Measurements from ENCODE around the gene VPS4B. TPM values are rescaled to one million over a fixed set of nuclear protein-coding genes. Genes with fewer than 3 reads are reported as not detected.

Gene VPS4B
- total RNA-seq, 1 experiment from 2014 or later = 60.2 TPM

- Mint-ChIP-seq H3K4me1 (no peaks in the 10 kb centered on the region), H3K4me3 (no peak overlapping the region), H3K27me3 (ENCODE audit: low read depth) (no peaks in the 10 kb centered on the region), H3K9me3 (no peaks in the 10 kb centered on the region; a peak in 1 of 5 replicates), H3K36me3 (ENCODE audit: insufficient read depth in 1 of 3, low read depth in 3 of 3) (peaks cover 0 to 7% (median 0%) of the 10 kb centered on the region in 3 experiments; a peak in 2 of 7 replicates), H3K27ac (no peak overlapping the region)
- Histone ChIP-seq H3K4ac (ENCODE audit: low read depth, low read length) (no peak overlapping the region), H4K5ac (ENCODE audit: insufficient read length, low read depth, low read length) (no peak overlapping the region), H2BK15ac (ENCODE audit: low read depth, low read length) (no peak overlapping the region), H3K79me2 (ENCODE audit: insufficient read depth, low read length) (no peaks in the 10 kb centered on the region), H3K4me1 (ENCODE audit: insufficient read depth, low read length) (no peaks in the 10 kb centered on the region), H4K8ac (replicated peaks; ENCODE audit: insufficient read length, low read depth, low read length) (no peak overlapping the region), H3K4me2 (ENCODE audit: insufficient read depth, insufficient read length, low read length) (no peak overlapping the region), H3T11ph (ENCODE audit: low read length) (no peak overlapping the region), H2BK12ac (ENCODE audit: insufficient read length, low read depth, low read length) (no peak overlapping the region), H2BK20ac (ENCODE audit: low read depth, low read length, poor library complexity, severe bottlenecking) (no peak overlapping the region), H3K9me3 (ENCODE audit: control insufficient read depth, low read depth, low read length) (no peaks in the 10 kb centered on the region), H3K27ac (ENCODE audit: insufficient read length, low read depth, low read length) (no peak overlapping the region), H3K18ac (ENCODE audit: insufficient read length, low read depth, low read length) (no peak overlapping the region), H3K23ac (ENCODE audit: insufficient read length, low read depth, low read length) (no peak overlapping the region), H3K9ac (ENCODE audit: extremely low read depth, insufficient read length, low read length) (no peak overlapping the region), H2AK5ac (ENCODE audit: insufficient read length, low read length) (no peak overlapping the region), H2BK120ac (ENCODE audit: low read depth, low read length, poor library complexity, severe bottlenecking) (no peak overlapping the region), H3K23me2 (ENCODE audit: insufficient read length, low read depth, low read length, poor library complexity, severe bottlenecking) (no peaks in the 10 kb centered on the region), H4K20me1 (ENCODE audit: control insufficient read depth, insufficient read depth, insufficient read length) (no peaks in the 10 kb centered on the region), H3K79me1 (ENCODE audit: insufficient read depth, low read depth, low read length, poor library complexity, severe bottlenecking) (no peaks in the 10 kb centered on the region), H3K27me3 (ENCODE audit: insufficient read depth, low read length) (no peaks in the 10 kb centered on the region), H3K14ac (ENCODE audit: insufficient read depth, low read length) (no peak overlapping the region), H2BK5ac (ENCODE audit: insufficient read length, low read length) (no peak overlapping the region), H4K91ac (ENCODE audit: insufficient read length, low read depth, low read length) (no peak overlapping the region), H2AFZ (ENCODE audit: low read length) (no peak overlapping the region), H3K56ac (ENCODE audit: insufficient read length, low read depth, low read length) (no peak overlapping the region)
- DNase-seq = no peak
- WGBS (ENCODE audit: extremely low coverage, insufficient read length, low lambda C conversion rate) = no CpG with 5 or more reads among the region's 3 CpGs
- TF ChIP-seq, protein P1, sequence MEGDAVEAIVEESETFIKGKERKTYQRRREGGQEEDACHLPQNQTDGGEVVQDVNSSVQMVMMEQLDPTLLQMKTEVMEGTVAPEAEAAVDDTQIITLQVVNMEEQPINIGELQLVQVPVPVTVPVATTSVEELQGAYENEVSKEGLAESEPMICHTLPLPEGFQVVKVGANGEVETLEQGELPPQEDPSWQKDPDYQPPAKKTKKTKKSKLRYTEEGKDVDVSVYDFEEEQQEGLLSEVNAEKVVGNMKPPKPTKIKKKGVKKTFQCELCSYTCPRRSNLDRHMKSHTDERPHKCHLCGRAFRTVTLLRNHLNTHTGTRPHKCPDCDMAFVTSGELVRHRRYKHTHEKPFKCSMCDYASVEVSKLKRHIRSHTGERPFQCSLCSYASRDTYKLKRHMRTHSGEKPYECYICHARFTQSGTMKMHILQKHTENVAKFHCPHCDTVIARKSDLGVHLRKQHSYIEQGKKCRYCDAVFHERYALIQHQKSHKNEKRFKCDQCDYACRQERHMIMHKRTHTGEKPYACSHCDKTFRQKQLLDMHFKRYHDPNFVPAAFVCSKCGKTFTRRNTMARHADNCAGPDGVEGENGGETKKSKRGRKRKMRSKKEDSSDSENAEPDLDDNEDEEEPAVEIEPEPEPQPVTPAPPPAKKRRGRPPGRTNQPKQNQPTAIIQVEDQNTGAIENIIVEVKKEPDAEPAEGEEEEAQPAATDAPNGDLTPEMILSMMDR (conservative IDR thresholded peaks at IDR 0.05) = no peak
Measured at GRCh38 chr18:63446266-63446665, 24.0 kb upstream of the VPS4B start.

Measured in H9 (cell line).